Urinary bladder (tissue), 4 donors: ENCODE data around the gene EHBP1L1. TPM values are rescaled to one million over a fixed set of nuclear protein-coding genes. Genes with fewer than 3 reads are reported as not detected.

ENCODE experiments used
- DNase-seq: peaks from one replicate; pipeline ENCODE4 v3.0.0-alpha.2; 2015; ENCODE audit errors: extremely low spot score
- H3K27ac ChIP-seq: one replicate; pipeline ENCODE4 v1.5.1; 2013; ENCODE audit warnings: low read depth, mild to moderate bottlenecking, moderate library complexity
- H3K36me3 ChIP-seq: one replicate; pipeline ENCODE4 v1.6.1; 2013; ENCODE audit warnings: mild to moderate bottlenecking, moderate library complexity; ENCODE audit not compliant: insufficient read depth
- H3K4me1 ChIP-seq: one replicate; pipeline ENCODE4 v1.6.1; 2013; ENCODE audit warnings: mild to moderate bottlenecking, moderate library complexity; ENCODE audit not compliant: insufficient read depth
- H3K4me3 ChIP-seq: one replicate; pipeline ENCODE4 v1.5.1; 2013; ENCODE audit warnings: low read depth, low read length
- WGBS: extraction: QIAGEN DNeasy Blood & Tissue Kit; methylation state at CpG from one replicate; pipeline ENCODE4 v1.1.7; 2013; 5-methylcytosine and 5-hydroxymethylcytosine counted together
- polyA plus RNA-seq: library from polyadenylated mRNA; stranded (reverse); fragments of 200-250 nt; gene quantifications from one replicate; pipeline ENCODE4 v1.2.3, GENCODE V29; 2013
- total RNA-seq: library from RNA; depleted of rRNA; stranded (reverse); fragments of >200 nt; gene quantifications from one replicate; pipeline ENCODE4 v1.2.3, GENCODE V29; 2014
- donor health status: healthy with polysubstance abuse.
- donor health status: healthy.

EHBP1L1 gene
- total and polyA plus RNA-seq, 2 donors = 45.9 to 178 TPM

DNA sequence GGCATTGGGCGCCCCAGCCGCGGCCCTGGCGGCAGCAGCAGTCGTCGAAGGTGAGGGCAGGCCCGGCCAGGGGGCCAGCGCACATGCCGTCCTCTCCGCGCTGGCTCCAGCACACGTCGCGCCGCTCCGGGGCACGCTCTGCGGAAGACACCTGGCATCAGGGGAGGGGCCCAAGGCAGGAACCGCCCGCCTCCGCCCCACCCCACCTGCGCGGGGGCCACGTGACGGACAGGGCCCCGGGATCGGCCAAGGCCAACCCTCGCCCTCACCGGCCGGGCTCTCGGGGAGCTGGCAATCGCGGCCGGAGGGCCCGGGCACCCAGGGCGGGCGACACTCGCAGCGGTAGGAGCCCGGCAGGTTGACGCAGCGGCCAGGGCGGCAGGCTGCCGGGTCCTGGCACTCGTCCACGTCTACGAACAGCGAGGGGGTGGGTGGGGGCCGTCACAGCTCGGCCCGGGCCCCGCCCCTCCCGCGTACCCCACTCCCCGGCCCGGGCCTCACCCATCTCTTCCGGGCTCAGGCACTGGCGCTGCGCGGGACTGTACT is 36.0 kb upstream of the EHBP1L1 start:
- no peak for DNase-seq
- H3K4me3 ChIP-seq = peak overlapping the region; percentile 36
- H3K36me3 ChIP-seq = no peaks in the 10 kb centered on the region
- peak overlapping the region; percentile 68 for H3K27ac ChIP-seq
- WGBS = 14% methylated on average over 60 of the region's 60 CpGs
- no peaks in the 10 kb centered on the region for H3K4me1 ChIP-seq

DNA sequence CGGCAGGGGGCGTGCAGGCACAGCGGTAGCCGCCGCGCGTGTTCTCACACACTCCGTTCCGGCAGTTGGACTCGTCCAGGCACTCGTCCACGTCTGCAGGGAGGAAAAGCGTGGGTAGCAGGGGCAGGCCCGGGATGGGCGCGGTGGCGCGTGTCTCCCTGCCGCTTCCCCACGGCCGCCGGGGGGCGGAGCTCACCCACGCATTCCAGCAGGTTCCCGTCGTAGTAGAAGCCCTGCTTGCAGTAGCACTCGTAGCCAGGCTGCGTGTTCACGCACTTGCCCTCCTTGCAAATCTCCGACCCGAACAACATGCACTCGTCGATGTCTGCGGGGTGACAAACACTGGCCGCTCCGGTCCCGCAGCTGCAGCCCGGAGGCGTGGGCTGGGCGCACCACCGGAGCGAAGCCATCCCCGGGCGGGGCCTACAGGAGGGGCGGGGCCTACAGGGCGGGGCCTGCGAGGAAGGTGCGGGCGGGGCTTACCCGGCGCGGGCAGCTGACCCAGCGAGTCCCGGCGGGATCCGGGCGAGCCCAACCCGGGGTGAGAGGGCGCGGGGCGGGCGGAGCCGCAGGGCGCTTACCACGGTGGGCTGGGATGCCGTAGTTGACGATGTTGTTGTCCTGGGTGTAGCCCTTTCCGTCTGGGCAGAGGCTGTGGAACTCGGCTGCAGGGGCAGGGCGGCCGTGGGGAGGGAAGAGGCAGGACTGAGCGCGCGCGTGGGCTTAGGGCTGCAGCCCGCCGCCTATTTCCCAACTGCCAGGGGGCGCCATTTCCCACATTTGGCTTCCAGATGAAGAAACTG is 35.4 kb upstream of the EHBP1L1 start:
- no peak for DNase-seq
- H3K4me3 ChIP-seq = peak overlapping the region; percentile 36
- WGBS = under 1% methylated on average over 78 of the region's 78 CpGs
- peak overlapping the region; percentile 97 for H3K27ac ChIP-seq
- H3K4me1 ChIP-seq = no peaks in the 10 kb centered on the region
- no peaks in the 10 kb centered on the region for H3K36me3 ChIP-seq

DNA sequence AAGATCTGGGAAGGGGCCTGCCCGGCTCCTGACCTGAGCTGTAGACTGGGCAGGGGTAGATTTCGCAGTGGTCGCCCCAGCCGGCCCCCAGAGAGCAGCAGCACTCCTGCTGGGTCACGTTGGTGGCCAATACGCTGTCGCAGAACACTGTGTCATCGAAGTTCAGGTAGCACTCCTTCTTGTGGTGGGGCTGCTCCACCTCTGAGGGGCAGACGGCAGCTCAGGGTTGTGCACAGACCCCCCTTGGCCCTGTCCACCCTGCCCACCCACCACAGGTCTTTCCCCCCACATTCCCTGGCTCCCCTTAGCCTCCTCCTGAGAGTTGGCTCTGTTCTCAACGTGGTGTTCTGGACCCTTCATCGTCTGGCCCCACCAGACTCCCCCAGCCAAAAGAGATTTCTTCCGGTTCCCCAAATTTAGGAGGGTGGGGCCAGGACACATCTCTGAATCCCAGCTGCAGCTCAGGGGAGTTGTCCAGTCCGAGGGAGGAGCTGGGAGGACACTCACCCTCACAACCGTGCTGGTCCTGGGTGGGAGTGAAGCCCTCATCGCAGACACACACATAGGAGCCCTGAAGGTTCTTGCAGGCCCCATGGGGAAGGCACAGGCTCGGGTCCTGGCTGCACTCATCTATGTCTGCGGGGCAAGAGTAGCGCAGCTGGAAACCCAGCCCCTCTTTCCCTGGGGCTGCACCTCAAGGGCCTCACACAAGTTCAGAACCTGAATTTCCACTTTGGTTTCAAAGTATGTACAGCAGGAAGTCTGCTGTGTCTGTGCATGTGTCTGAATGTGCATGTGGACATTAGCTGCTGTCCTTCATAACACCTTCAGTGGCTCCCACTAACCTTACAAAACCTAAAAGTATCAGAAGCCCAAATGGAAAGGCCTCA is 34.5 kb upstream of the EHBP1L1 start:
- 34% methylated on average over 18 of the region's 18 CpGs for WGBS
- Histone ChIP-seq H3K4me3 (peak overlapping the region; percentile 36), H3K36me3 (no peaks in the 10 kb centered on the region), H3K4me1 (no peaks in the 10 kb centered on the region), H3K27ac (peak overlapping the region; percentile 97)
- no peak for DNase-seq

DNA sequence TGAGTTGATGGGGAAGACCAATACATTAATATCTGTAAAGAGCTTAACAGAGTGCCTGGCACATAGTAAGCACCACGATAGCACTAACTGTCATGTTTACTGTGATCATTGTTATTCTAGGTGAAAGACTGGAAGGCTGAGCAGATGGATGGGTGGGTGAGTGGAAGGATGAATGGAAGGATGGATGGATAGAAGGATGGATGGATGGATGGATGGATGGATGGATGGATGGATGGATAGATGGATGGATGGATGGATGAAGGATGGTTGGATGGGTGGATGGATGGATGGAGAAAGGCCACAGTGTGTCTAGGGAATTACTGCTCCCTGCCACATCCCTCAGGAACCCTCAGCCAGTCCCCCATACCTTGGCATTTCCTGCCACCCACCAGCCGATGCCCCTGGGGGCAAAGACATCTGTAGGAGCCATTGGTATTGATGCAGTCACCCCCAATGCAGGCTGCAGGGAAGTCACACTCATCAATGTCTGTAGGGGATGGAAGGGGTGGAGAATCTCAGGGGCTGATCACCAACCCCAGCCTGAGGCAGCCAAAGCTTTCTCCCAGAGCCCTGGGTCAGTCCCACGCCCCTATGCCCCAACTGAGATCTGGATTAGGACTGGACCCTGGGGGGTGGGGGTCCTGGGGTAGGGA is 33.0 kb upstream of the EHBP1L1 start:
- no peaks in the 10 kb centered on the region for H3K4me1 ChIP-seq
- no peak overlapping the region for H3K4me3 ChIP-seq
- no peak overlapping the region for H3K27ac ChIP-seq
- no peaks in the 10 kb centered on the region for H3K36me3 ChIP-seq
- no peak for DNase-seq
- WGBS = 94% methylated on average over 3 of the region's 3 CpGs

DNA sequence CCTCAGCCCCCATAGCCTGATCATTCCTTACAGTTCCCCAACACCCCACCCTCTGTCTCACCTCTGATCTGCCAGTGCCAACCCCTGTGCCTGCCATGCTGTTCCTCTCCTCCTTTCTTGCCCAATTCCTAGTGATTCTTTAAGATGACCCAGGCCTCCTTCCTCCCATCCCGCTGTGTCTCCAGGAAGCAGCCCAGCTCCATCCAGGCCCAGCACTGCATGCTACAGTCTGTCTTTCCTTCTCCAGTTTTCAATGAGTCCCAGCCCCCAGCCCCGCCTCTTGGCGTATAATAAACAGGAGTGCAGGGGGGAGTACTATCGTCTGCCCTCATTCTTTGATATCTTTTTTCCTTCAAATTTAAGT is 30.0 kb upstream of the EHBP1L1 start:
- no peak for DNase-seq
- no peak overlapping the region for H3K4me3 ChIP-seq
- WGBS = 76% methylated on average over 4 of the region's 4 CpGs

DNA sequence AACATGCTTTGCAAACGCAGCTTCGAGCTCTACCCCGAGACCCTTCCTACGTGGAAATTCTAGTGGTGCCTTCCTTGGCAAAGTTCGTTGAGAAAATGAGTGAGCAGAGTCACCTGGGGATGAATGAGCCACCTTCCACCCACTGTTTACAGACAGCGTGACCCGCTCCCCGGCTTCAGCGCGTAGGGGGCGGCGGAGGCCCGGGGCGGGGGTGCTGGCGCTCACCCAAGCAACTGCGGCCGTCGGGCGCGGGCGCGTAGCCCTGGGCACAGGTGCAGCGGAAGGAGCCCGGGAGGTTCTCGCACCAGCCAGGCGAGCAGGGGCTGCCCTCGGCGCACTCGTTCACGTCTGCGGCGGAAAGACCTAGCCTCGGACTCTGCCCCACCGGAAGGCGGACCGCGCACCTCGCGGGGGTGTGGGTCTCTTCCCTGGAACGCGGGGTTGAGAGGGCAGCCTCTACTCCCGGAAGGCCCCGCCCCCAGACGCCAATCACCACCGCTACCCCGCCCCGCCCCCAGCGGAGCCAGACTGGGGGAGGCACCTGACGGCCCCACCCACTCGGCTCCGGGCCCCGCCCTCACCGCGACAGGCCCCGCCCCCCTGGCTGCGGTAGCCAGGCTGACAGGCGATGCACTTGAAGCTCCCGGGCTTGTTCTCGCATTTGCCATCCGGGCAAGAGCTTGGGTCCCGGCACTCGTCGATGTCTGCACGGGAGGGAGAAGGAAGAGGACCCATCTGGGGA is 29.5 kb upstream of the EHBP1L1 start:
- H3K27ac ChIP-seq = peak overlapping the region; percentile 70
- H3K36me3 ChIP-seq = no peaks in the 10 kb centered on the region
- WGBS = 44% methylated on average over 64 of the region's 64 CpGs
- DNase-seq = no peak
- no peaks in the 10 kb centered on the region for H3K4me1 ChIP-seq
- peak overlapping the region; percentile 5 for H3K4me3 ChIP-seq

More for the DNA sequence above, 30.0 kb upstream of the EHBP1L1 start:
- Histone ChIP-seq H3K27ac (no peak overlapping the region), H3K4me1 (no peaks in the 10 kb centered on the region), H3K36me3 (no peaks in the 10 kb centered on the region)

DNA sequence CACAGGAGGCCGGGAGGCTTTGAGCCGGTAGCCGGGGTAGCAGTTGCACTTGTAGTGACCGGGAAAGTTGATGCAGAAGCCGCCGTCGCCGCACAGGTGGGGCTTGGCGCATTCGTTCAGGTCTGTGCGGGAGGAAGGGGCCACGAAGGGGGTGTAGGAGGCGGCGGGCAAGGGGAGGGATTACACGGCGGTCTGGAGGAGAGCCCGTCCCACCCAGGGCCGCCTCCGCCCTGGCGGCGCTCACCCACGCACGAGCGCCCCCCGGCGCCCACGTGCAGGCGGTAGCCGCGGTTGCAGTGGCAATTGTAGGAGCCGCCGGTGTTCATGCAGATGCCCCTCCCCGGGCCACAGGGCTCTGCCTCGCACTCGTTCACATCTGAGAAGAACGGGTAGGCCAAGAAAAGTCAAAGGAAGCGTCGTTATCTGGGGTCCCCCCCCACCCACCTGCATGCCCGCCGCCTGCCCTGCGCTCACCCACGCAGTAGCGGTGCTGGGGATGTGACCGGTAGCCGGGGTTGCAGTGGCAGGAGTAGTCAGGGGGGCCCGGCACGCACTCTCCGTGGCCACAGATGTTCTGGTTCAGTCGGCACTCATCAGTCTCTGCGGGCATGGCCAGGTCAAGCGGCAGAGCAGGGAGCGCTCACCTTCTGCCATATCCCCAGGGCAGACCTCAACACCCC is 28.3 kb upstream of the EHBP1L1 start:
- no peak overlapping the region for H3K27ac ChIP-seq
- H3K4me3 ChIP-seq = no peak overlapping the region
- no peak for DNase-seq
- no peaks in the 10 kb centered on the region for H3K36me3 ChIP-seq
- no peaks in the 10 kb centered on the region for H3K4me1 ChIP-seq
- 78% methylated on average over 52 of the region's 52 CpGs for WGBS

DNA sequence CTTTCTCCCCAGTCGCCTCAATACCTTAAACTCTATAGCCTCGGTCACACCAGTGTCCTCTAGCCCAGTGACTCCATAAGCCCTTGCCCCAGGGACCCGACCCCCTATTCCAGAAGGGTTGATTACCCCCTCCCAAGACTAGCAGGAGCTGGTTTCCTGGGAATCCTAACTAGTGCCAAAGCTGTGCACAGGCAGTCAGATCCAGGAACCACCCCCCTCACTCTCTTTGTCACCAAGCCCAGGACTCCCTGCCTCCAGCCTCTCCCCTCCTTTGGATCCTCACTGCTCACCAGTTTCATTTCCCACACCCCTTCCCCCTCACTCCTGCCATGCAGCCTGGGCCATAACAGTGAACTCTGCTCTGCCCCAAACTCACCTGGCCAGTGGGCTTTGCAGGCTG is 27.5 kb upstream of the EHBP1L1 start:
- no peaks in the 10 kb centered on the region for H3K4me1 ChIP-seq
- no peak for DNase-seq
- no peaks in the 10 kb centered on the region for H3K36me3 ChIP-seq
- WGBS = 94% methylated on average over 3 of the region's 3 CpGs
- H3K4me3 ChIP-seq = no peak overlapping the region
- no peak overlapping the region for H3K27ac ChIP-seq

DNA sequence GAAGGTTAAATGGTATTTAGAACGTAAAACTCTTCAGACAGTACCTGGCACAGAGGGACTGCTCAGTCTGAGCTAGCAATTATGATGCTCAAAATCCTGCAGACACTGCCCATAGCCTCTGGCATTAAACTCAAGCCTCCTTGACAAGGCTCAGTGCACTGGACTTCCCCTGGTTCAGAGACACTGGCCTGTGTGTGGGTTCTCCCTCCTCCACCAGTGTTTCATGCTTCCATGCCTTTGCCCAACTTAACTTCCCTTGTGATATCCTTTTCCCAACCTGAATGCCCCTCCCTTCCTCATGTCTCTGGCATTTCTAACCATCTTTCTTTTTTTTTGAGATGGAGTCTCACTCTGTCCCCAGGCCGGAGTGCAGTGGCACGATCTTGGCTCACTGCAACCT is 26.8 kb upstream of the EHBP1L1 start:
- Histone ChIP-seq H3K4me1 (no peaks in the 10 kb centered on the region), H3K36me3 (no peaks in the 10 kb centered on the region), H3K27ac (no peak overlapping the region), H3K4me3 (no peak overlapping the region)
- DNase-seq = no peak
- WGBS = 96% methylated on average over 3 of the region's 3 CpGs

DNA sequence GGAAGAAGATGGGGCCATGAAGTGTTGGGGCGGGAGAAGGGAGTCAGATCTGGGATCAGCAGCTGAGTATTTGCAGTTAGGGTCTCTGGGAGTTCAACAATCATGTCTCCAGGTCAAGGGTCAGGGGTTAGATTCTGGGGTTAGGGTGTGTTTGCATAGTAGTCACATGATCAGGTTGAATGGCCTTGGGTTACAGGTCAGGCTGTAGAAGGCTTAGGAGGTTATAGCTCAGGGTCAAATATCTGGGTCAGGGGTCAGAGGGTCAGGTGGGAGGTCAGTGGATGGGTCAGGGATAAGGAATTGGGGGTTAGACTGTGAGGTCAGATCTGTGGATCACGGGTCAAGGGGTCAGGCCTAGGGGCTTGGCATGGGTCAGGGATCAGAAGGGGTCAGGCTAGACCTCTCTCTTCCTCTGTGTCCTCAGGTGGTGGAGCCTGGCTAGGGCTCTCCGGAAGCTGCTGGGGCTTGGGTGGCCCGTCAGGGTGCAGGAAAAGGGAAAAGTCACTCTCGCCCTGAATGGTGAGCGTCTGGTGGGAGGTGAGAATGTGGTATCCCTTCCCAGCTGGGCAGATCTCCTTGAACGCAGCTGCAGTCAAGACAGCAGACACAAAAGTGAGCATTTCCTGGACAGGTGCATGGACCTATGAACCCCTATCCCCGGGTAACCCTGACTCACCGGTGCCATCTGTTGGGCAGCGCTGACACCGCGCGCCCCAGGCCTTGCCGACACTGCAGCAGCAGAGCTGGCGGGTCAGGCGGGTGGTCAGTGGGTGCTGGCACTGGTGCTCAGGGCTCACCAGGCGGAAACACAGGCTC is 24.1 kb upstream of the EHBP1L1 start:
- H3K27ac ChIP-seq = no peak overlapping the region
- WGBS = 64% methylated on average over 17 of the region's 17 CpGs
- H3K4me1 ChIP-seq = peaks cover 2% of the 10 kb centered on the region
- no peak overlapping the region for H3K4me3 ChIP-seq
- no peak for DNase-seq
- no peaks in the 10 kb centered on the region for H3K36me3 ChIP-seq

DNA sequence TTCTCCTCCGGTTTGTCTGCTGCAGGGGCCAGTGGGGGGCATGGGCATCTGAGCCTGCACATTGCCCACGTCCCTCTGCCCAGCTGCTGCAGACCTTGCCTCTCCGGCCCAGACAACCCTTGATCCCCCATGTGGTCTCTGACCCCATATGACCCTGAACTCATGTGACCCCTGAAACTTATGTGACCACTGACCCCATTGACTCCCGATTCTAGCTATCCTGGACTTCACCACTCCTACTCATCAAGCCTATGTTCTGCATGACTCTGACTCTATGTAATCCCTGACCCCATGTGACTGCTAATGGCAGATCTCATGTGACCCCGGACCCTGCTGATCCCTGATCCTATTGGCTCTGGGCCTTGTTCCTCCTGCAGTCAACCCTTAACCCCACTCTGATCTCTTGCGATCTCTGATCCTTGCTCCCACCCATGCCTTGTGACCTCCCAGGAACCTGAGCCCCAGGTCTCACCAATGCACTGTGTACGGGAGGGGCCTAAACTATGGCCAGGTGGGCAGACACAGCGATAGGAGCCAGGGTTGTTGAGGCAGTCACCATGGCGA is 23.4 kb upstream of the EHBP1L1 start:
- H3K36me3 ChIP-seq = no peaks in the 10 kb centered on the region
- no peak for DNase-seq
- no peak overlapping the region for H3K4me3 ChIP-seq
- no peak overlapping the region for H3K27ac ChIP-seq
- peaks cover 2% of the 10 kb centered on the region for H3K4me1 ChIP-seq
- WGBS = 84% methylated on average over 9 of the region's 9 CpGs
